Activated T-cell treated with anti-CD3 and anti-CD28 coated beads, Interleukin-2, amount 50 U/mL, for 24 hours (primary cell): ENCODE data around the gene GNG7.
"Not testable (repeated sequence)": the region's sequence is repeated elsewhere in the genome, so short reads cannot be mapped to it uniquely, and the experiment has no call there.

ENCODE experiments used
- DNase-seq: peaks from one replicate; pipeline ENCODE4 v3.0.0-alpha.2; 2020
- H3K27ac Mint-ChIP-seq: 2 replicates; pipeline ENCODE4 v1.8.0; 2020; ENCODE audit warnings: mild to moderate bottlenecking, mixed read lengths
- H3K27me3 Mint-ChIP-seq: 2 replicates; pipeline ENCODE4 v1.8.0; 2020; ENCODE audit warnings: mixed read lengths
- H3K36me3 Mint-ChIP-seq: 2 replicates; pipeline ENCODE4 v1.8.0; 2020; ENCODE audit warnings: low read depth, mixed read lengths
- H3K4me1 Mint-ChIP-seq: 2 replicates; pipeline ENCODE4 v1.8.0; 2020; ENCODE audit warnings: low read depth, mixed read lengths
- H3K4me3 Mint-ChIP-seq: 2 replicates; pipeline ENCODE4 v1.8.0; 2020; ENCODE audit warnings: mild to moderate bottlenecking, moderate library complexity, mixed read lengths
- H3K9me3 Mint-ChIP-seq: 2 replicates; pipeline ENCODE4 v1.8.0; 2020; ENCODE audit warnings: mixed read lengths

Gene GNG7

GRCh38 chr19:2679439-2679838, 23.1 kb downstream of the GNG7 start:
- no peak for DNase-seq
- Mint-ChIP-seq H3K27ac (no peak overlapping the region), H3K4me3 (no peak overlapping the region), H3K9me3 (no peaks in the 10 kb centered on the region), H3K27me3 (no peaks in the 10 kb centered on the region), H3K36me3 (no peaks in the 10 kb centered on the region), H3K4me1 (no peaks in the 10 kb centered on the region)

GRCh38 chr19:2678948-2679347, 23.5 kb downstream of the GNG7 start:
- not testable (repeated sequence) for H3K36me3 Mint-ChIP-seq, H3K4me3 Mint-ChIP-seq

GRCh38 chr19:2678044-2678671, 24.3 kb downstream of the GNG7 start:
- H3K36me3 Mint-ChIP-seq = no peaks in the 10 kb centered on the region
- DNase-seq = no peak
- H3K9me3 Mint-ChIP-seq = no peaks in the 10 kb centered on the region
- no peaks in the 10 kb centered on the region for H3K27me3 Mint-ChIP-seq
- H3K4me3 Mint-ChIP-seq = no peak overlapping the region
- peak overlapping the region; percentile 77 for H3K27ac Mint-ChIP-seq
- no peaks in the 10 kb centered on the region for H3K4me1 Mint-ChIP-seq

More at GRCh38 chr19:2678948-2679347, 23.5 kb downstream of the GNG7 start:
- not testable (repeated sequence) for H3K4me1 Mint-ChIP-seq, DNase-seq, H3K27me3 Mint-ChIP-seq, H3K27ac Mint-ChIP-seq, H3K9me3 Mint-ChIP-seq

DNA sequence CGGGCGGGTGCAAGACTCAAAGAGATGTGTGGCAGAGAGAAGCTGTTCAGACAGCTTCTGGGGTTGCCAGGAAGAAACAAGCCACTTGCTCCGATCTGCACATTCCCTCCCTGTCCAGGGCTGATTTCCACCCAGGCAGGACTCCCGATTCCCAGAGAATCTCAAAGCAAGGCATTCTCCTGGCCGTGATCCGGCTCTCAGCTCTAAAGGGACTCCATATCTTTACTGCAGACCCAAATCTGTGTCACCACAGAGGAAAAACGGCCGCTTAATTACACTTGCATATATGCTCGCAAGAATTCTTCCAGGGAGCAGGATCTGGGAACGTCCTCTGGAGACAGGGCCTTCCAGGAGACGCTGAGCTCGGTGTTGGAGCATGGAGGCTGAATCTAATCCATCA, 25.7 kb downstream of the GNG7 start:
- Mint-ChIP-seq H3K9me3 (no peaks in the 10 kb centered on the region), H3K4me3 (no peak overlapping the region), H3K4me1 (no peaks in the 10 kb centered on the region), H3K27me3 (no peaks in the 10 kb centered on the region), H3K27ac (no peak overlapping the region), H3K36me3 (no peaks in the 10 kb centered on the region)
- DNase-seq = no peak

DNA sequence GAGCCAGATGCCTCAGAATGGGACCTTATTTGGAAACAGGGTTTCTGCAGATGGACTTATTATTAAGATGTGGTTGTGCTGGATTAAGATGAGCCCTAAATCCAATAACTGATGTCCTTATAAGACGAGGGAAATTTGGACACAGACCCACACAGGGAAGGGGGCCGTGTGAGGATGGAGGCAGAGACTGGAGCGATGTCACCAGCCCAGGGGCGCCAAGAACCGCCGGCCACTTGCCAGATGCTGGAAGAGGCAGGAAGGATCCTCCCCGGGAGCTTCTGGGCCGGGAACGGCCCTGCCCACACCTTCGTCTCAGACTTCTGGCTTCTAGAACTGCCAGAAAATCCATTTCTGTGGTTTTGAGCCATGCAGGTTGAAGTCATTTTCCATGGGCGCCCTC, 26.6 kb downstream of the GNG7 start:
- no peaks in the 10 kb centered on the region for H3K4me1 Mint-ChIP-seq
- no peak for DNase-seq
- H3K27me3 Mint-ChIP-seq = no peaks in the 10 kb centered on the region
- H3K36me3 Mint-ChIP-seq = no peaks in the 10 kb centered on the region
- H3K27ac Mint-ChIP-seq = no peak overlapping the region
- H3K9me3 Mint-ChIP-seq = no peaks in the 10 kb centered on the region
- no peak overlapping the region for H3K4me3 Mint-ChIP-seq

GRCh38 chr19:2670217-2670616, 32.3 kb downstream of the GNG7 start:
- Mint-ChIP-seq H3K27ac (no peak overlapping the region), H3K4me3 (no peak overlapping the region), H3K36me3 (no peaks in the 10 kb centered on the region)

GRCh38 chr19:2668175-2668763, 34.2 kb downstream of the GNG7 start:
- no peaks in the 10 kb centered on the region for H3K36me3 Mint-ChIP-seq
- no peaks in the 10 kb centered on the region for H3K27me3 Mint-ChIP-seq
- no peaks in the 10 kb centered on the region for H3K9me3 Mint-ChIP-seq
- no peak overlapping the region for H3K4me3 Mint-ChIP-seq
- no peak for DNase-seq
- H3K4me1 Mint-ChIP-seq = no peaks in the 10 kb centered on the region
- H3K27ac Mint-ChIP-seq = no peak overlapping the region

More at GRCh38 chr19:2670217-2670616, 32.3 kb downstream of the GNG7 start:
- no peak for DNase-seq
- Mint-ChIP-seq H3K27me3 (no peaks in the 10 kb centered on the region), H3K9me3 (no peaks in the 10 kb centered on the region), H3K4me1 (no peaks in the 10 kb centered on the region)

DNA sequence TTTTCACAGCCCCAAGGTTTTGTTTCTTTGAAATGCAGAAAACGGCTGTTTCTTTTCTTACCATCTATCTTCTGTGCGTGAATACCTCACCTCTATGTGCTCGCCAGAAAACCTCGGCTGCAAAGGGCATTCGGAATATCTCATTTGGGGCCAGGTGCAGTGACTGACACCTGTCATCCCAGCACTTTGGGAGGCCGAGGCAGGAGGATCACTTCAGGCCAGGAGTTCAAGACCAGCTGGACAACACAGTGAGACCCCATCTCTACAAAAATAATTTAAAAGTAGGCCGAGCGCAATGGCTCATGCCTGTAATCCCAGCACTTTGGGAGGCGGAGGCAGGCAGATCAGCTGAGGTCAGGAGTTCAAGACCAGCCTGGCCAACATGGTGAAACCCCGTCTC, 35.1 kb downstream of the GNG7 start:
- H3K4me3 Mint-ChIP-seq, H3K27me3 Mint-ChIP-seq, DNase-seq, H3K9me3 Mint-ChIP-seq, H3K36me3 Mint-ChIP-seq, H3K27ac Mint-ChIP-seq, H3K4me1 Mint-ChIP-seq: not testable (repeated sequence)

DNA sequence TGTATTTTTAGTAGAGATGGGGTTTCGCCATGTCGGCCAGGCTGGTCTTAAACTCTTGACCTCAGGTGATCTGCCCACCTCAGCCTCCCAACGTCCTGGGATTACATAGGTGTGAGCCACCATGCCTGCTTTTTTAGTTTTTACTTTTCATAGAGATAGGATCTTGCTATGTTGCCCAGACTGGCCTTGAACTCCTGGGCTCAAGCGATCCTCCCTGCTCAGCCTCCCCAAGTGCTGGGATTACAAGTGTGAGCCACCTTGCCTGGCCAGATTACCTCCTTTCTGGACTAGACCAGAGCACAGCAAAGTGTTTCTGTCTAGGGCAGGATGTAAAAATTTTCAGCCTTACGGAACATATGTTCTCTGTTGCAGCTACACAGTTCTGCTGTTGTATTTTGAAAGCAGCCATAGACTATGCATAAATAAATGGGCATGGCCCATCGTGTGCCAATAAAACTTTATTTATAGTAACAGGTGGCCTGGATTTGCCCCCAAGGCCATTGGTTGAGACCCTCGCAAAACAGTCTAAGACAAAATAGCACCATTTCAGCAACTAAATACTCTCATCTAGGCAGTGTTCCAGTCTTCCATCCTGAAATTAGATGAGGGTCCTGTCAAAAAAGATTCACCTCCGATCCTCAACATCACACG, 36.0 kb downstream of the GNG7 start:
- H3K27ac Mint-ChIP-seq = no peak overlapping the region
- no peaks in the 10 kb centered on the region for H3K36me3 Mint-ChIP-seq
- H3K9me3 Mint-ChIP-seq = no peaks in the 10 kb centered on the region
- no peaks in the 10 kb centered on the region for H3K27me3 Mint-ChIP-seq
- DNase-seq = no peak
- no peak overlapping the region for H3K4me3 Mint-ChIP-seq
- H3K4me1 Mint-ChIP-seq = no peaks in the 10 kb centered on the region

DNA sequence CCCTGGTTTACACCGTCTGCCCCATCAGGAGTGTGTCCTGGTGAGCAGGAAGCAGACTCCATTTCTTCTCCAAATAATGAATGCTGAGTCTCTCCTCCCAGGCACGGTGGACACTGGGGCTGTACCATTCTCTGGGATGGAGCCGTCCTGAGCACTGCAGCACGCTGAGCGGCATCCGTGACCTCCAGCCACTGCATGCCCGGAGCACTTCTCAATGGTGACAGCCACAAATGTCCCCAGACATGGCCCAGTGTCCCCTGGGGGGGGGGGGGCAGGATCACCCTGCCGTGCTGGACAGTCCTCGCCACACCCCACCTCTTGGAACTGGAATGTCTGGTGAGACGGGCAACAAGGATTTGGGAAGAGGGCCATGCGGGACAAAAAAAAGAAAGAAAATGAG, 37.4 kb downstream of the GNG7 start:
- DNase-seq = no peak
- no peaks in the 10 kb centered on the region for H3K36me3 Mint-ChIP-seq
- no peaks in the 10 kb centered on the region for H3K4me1 Mint-ChIP-seq
- H3K4me3 Mint-ChIP-seq = no peak overlapping the region
- H3K9me3 Mint-ChIP-seq = no peaks in the 10 kb centered on the region
- H3K27ac Mint-ChIP-seq = no peak overlapping the region
- no peaks in the 10 kb centered on the region for H3K27me3 Mint-ChIP-seq

- H3K27me3 Mint-ChIP-seq = no peaks in the 10 kb centered on the region
- no peaks in the 10 kb centered on the region for H3K36me3 Mint-ChIP-seq
- H3K27ac Mint-ChIP-seq = no peak overlapping the region
- no peaks in the 10 kb centered on the region for H3K4me1 Mint-ChIP-seq
- no peaks in the 10 kb centered on the region for H3K9me3 Mint-ChIP-seq
- no peak overlapping the region for H3K4me3 Mint-ChIP-seq
- DNase-seq = no peak
Observed at GRCh38 chr19:2663920-2664571, 38.4 kb downstream of the GNG7 start.

DNA sequence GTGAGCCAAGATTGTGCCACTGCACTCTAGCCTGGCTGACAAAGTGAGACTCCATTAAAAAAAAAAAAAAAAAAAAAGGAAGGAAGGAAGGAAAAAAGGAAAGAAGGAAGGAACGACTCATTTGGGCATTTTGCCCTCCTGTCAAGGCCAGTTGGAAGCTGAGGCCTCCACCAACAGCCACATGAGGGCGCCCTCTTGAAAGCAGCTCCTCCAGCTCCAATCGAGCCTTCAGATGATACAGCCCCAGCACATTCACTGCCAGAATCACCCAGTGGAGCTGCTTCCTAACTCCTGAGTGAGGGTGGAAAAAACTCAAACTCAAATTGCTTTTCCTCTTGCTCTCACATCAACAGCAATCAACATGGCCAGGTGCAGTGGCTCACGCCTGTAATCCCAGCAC, 40.9 kb downstream of the GNG7 start:
- no peaks in the 10 kb centered on the region for H3K4me1 Mint-ChIP-seq
- no peaks in the 10 kb centered on the region for H3K36me3 Mint-ChIP-seq
- no peak overlapping the region for H3K4me3 Mint-ChIP-seq
- no peaks in the 10 kb centered on the region for H3K9me3 Mint-ChIP-seq
- no peak overlapping the region for H3K27ac Mint-ChIP-seq
- no peaks in the 10 kb centered on the region for H3K27me3 Mint-ChIP-seq
- no peak for DNase-seq

DNA sequence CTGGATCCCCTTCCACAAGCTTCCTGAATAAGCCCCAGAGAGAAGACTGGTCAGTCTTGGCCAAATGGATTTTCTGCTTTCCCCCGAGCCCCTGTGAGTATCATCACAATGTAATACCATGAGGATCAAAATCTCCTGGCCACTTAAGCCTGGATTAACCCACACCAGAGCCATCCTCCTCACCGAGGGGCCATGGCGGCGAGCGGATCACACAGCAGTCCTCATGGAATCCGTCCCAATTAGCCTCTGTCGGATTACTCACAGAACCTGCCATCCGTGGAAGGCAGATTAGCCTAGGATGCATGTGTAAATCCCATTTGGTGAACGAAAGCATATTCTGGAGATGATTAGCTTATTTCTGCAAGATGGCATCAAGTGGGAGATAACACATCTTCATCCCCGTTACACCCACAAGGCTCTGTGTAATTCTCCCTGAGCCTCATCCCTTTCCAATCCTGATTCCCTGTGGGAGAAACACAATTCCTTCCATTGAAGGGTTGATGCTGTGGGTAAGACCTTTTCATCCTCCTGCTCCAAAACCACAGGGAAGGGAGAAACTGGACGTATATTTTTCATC, 42.5 kb downstream of the GNG7 start:
- Mint-ChIP-seq H3K4me3 (no peak overlapping the region), H3K36me3 (no peaks in the 10 kb centered on the region), H3K9me3 (no peaks in the 10 kb centered on the region), H3K27ac (no peak overlapping the region), H3K4me1 (no peaks in the 10 kb centered on the region), H3K27me3 (no peaks in the 10 kb centered on the region)
- no peak for DNase-seq

DNA sequence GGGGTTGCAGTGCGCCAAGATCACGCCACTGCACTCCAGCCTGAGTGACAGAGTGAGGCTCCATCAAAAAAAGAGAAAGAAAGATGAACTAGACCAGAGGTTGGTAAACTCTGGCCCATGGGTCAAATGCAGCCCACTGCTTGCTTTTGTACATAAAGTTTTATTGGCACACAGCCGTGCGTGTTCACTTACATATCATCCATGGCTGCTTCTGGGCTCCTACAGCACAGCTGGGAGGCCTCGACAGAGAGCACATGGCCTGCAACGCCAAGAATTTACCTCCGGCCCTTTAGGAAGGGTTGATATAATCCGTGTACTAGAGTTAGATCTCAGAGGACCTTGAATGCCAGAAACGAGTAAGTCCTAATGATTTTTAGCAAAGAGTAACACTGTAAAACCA, 46.0 kb downstream of the GNG7 start:
- Mint-ChIP-seq H3K27ac (no peak overlapping the region), H3K36me3 (no peaks in the 10 kb centered on the region), H3K4me3 (no peak overlapping the region), H3K9me3 (no peaks in the 10 kb centered on the region), H3K27me3 (no peaks in the 10 kb centered on the region), H3K4me1 (no peaks in the 10 kb centered on the region)
- no peak for DNase-seq
